ENCODE data around the gene TMED5. TPM values are rescaled to one million over a fixed set of nuclear protein-coding genes. Genes with fewer than 3 reads are reported as not detected.
"Not testable (repeated sequence)": the region's sequence is repeated elsewhere in the genome, so short reads cannot be mapped to it uniquely, and the experiment has no call there.

Gene TMED5
- total RNA-seq, 1 donor from 2014 or later, result 57.0 TPM

DNA sequence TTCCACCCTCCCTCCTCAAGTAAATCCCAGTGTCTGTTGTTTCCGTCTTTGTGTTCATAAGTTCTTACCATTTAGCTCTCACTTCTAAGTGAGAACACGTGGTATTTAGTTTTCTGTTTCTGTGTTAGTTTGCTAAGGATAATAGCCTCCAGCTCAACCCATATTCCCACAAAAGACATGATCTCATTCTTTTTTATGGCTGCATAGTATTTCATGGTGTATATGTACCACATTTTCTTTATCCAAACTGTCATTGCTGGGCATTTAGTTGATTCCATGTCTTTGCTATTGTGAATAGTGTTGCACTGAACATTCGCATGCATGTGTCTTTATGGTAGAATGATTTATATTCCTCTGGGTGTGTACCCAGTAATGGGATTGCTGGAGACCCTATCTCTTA is 5.6 kb downstream of the TMED5 start:
- intact Hi-C loops (cut with micrococcal nuclease), result loop anchor here (10.0 kb wide), 1 partner anchor 150 kb away; no protein-coding TSS in a partner anchor

DNA sequence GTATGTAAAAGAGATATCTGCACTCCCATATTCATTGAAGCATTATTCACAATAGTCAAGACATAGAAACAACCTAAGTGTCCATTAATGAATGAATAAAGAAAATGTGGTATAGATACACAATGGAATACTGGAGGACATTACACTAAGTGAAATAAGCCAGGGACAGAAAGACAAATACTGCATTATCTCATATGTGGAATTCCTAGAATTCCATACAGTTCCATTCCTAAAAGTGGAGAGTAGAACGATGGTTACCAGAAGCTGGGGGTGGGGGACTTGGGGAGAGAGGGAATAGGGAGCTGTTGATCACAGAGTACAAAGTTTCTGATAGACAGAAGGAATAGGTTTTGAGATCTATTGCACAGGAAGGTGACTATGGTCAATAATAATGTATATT is 7.4 kb downstream of the TMED5 start:
- intact Hi-C loops (cut with micrococcal nuclease), result loop anchor here (10.0 kb wide), 1 partner anchor 148 kb away; no protein-coding TSS in a partner anchor

DNA sequence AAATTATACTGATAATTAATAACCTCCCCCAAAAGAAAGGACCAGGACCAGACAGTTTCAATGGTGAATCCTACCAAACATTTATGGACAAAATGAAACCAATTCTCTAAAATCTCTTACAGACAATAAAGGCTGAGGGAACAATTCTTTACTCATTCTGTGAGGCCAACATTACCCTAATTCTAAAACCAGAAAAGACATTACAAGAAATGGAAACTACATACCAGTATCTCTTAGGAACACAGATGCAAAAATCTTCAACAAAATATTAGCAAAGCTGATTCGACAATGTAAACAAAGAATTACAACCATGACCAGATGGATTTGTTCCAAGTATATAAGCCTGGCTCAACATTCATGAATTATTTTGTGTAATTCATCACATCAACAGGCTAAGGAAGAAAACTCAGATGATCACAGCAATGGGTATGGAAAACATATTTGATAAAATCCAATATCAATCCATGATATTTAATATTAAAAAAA is 8.6 kb downstream of the TMED5 start:
- intact Hi-C loops (cut with micrococcal nuclease), result loop anchor here (1.0 to 10.0 kb wide), 2 partner anchors 9 to 147 kb away; partner anchors contain the start of genes CCDC18 and TMED5

DNA sequence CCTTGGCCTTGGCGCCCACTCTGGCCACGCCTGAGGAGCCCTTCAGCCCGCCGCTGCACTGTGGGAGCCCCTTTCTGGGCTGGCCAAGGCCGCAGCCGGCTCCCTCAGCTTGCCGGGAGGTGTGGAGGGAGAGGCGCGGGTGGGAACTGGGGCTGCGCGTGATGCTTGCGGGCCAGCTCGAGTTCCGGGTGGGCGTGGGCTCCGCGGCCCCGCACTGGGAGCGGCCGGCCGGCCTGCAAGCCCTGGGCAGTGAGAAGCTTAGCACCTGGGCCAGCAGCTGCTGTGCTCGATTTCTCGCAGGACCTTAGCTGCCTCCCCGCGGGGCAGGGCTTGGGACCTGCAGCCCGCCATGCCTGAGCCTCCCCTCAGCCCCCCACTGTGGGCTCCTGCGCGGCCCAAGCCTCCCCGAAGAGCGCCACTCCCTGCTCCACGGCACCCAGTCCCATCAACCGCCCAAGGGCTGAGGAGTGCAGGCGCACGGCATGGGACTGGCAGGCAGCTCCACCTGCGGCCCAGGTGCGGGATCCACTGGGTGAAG is 10.0 kb downstream of the TMED5 start:
- intact Hi-C loops (cut with micrococcal nuclease), result loop anchor here (10.0 kb wide), 1 partner anchor 145 kb away; no protein-coding TSS in a partner anchor

DNA sequence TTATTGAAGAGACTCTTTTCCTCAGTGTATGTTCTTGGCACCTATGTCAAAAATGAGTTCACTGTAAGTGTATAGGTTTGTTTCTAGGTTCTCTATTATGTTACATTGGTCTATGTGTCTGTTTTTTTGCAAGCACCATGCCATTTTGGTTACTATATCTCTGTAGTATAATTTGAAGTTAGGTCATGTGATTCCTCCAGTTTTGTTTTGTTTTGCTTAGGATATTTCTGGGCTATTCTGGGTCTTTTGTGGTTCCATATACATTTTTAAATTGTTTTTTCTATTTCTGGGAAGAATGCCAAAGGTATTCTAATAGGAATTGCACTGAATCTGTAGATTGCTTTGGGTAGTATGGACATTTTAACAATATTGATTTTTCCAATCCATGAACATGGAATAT is 13.2 kb downstream of the TMED5 start:
- intact Hi-C loops (cut with micrococcal nuclease), result no loop called here

DNA sequence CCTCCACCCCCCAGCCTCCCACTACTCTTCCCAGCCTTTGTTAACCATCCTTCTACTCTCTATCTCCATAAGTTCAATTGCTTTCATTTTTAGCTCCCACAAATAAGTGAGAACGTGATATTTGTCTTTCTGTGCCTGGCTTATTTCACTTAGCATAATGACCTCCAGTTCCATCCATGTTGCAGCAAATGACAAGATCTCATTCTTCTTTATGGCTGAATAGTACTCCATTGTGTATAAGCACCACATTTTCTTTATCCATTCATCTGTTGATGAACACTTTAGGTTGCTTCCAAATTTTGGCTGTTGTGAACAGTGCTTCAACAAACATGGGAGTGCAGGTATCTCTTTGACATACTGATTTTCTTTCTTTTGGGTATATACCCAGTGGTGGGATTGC is 14.3 kb downstream of the TMED5 start:
- intact Hi-C loops (cut with micrococcal nuclease), result not testable (repeated sequence)

DNA sequence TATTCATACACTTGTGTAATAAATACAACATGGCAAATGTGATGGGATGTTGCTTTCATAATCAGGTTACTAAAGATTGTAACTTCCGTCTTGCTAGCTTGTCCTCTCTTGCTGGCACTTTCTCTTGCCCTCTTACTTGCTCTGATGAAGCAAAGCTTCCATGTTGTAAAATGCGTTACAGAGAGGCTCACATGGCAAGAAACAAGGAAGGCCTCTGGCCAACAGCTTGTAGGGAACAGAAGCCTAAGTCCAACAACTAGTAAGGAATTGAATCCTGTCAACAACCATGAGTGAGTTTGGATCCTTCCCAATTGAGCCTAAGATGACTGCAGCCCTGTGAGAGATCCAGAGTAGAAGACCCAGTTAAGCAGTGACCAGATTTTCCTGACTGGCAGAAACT is 15.4 kb downstream of the TMED5 start:
- intact Hi-C loops (cut with micrococcal nuclease), result no loop called here

DNA sequence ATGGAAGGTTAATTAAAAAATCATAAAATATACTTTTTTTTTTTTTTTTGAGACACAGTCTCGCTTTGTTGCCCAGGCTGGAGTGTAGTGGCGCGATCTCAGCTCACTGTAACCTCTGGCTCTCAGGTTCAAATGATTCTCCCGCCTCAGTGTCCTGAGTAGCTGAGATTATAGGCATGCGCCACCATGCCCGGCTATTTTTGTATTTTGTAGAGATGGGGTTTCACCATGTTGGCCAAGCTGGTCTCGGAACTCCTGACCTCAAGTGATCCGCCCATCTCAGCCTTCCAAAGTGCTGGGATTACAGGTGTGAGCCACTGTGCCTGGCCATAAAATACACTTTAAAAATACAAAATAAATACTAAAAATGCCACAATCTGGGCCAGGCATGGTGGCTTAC is 16.9 kb downstream of the TMED5 start:
- intact Hi-C loops (cut with micrococcal nuclease), result not testable (repeated sequence)

DNA sequence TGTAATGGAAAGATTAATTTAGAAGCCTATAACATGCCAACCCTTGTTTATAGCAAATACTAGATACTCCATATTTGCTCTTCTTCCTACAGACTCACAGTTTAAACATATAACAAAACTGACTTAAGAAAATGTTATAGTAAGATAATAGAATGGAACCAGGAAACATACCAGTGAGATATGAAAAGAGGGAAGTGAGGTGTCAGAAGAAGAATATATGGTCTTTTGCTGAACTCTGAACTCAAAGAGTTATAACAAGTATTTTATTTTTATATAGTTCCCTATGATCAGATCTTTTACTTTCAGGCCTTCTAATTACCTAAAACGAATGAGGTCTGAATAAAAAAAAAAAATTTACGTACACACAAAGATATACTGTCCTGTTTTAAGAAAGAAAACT is 20.9 kb downstream of the TMED5 start:
- intact Hi-C loops (cut with micrococcal nuclease), result no loop called here

DNA sequence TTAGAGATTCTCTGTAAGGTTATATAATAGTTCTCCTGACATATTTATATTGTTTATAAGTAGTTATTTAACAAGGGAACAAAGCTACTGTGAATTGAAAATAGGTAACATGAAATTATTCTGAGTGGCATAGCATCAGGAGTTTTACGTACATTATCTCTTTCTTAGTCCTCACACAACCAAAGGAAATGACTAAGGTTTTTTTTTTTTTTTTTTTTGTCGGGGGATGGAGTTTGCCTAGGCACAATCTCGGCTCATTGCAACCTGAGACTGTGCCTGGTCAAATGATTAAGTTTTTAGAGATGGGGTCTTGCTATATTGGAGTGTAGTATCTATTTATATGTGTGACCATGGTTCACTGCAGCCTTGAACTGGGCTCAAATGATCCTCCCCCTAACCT is 24.9 kb downstream of the TMED5 start:
- intact Hi-C loops (cut with micrococcal nuclease), result no loop called here

DNA sequence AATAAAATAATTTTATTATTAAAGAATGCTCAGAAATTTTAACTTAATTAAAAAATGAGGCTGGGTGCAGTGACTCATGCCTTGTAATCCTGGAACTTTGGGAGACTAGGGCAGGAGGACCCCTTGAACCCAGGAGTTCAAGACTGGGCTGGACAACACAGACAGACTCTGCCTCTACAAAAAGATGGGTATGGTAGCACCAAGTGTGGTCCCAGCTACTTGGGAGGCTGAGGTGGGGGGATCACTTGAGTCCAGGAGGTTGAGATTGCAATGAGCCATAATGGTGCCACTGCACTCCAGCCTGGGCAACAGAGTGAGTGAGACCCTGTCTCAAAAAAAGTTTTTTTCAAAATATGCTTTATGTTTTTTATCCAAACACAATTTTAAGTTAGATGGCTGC is 25.3 kb downstream of the TMED5 start:
- intact Hi-C loops (cut with micrococcal nuclease), result no loop called here

DNA sequence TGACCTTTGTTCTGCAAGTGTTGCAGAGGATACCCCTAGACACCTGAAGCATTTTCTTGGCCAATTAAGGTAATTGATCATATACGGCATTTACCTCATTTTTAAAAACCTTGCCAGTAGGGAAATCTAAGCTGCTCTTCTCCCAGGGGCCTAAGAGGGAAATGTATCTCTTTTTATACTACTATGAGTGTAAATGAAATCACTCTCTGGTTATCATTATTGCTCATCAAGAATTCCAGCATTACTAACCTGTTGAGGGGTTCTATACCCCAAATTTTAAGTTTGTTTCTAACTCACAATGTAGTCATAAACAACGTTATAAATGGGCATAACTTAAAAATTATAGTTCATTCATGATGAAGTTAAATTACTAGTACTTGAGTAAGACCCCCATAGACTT is 27.4 kb downstream of the TMED5 start:
- intact Hi-C loops (cut with micrococcal nuclease), result no loop called here

DNA sequence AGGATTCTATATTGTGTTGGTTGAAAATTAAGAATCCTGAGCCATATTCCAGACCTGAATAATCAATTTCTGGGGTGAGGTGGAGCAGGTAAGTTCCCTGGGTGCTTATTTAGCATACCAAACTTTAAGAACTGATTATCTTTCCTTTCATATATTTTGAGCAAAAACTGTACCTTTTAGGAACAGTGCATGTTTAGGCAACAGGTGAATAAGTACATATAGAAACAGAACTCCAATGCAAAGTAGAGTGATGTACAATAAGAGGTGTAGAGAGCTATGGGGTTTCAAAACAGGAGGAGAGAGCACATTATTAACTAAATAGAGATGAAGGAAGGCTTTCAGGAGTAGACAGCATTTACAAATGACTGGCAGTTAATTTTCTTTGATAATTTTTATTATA is 28.7 kb downstream of the TMED5 start:
- intact Hi-C loops (cut with micrococcal nuclease), result no loop called here

DNA sequence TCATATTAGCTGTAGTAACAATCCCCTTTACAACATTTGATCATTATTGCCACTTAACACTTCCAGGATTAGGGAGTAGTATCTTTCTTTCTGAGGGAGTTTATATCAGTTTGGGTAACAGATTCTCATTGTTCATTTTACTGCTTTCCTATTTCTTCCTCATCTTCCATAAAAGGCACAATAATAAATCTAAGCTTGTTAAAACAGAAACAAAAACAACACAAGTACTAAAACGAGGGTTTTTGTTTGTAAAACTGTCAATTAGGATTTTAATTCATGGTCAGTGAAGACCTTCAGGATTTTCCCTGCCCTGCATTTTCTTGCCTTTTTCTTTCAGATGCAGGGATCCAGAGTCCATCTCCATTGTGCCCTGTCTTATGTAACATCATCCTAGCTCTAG is 29.5 kb downstream of the TMED5 start:
- intact Hi-C loops (cut with micrococcal nuclease), result no loop called here

DNA sequence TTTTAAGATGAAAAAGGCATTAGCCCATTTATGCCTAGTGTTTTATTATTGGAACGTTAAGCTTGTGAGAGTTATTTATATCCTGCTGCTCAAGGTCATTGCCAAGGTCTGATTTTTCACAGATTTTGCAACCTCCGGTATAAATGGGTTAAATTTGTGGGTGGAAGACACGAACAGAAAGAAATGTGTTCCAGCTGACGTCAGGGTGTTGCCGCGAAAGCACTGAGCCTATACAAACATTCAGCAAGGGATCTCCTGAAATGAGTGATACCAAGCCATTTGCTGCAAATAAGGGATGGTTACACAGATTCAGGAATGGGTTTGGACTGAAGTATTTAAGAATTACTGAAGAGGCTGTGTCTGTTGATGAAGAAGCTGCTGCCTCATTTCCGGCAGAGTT is 32.2 kb downstream of the TMED5 start:
- intact Hi-C loops (cut with micrococcal nuclease), result no loop called here

DNA sequence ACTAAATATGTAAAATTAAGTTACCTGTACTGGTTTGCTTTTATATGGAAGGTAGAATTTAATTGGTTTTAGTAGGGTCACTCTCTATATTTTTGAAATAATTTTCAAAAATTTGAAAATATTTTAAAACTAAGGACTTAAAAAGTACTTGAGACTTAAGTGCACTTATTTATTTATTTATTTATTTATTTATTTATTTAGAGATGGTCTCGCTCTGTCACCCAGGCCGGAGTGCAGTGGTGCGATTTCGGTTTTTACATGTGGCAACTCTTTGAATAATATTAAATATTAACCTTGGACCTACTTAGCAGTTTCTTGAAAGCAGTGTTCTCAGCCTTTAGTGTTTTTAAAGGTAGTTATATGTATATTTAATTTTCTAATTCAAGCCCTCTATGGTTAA is 36.4 kb downstream of the TMED5 start:
- intact Hi-C loops (cut with micrococcal nuclease), result loop anchor here (5.0 kb wide), 1 partner anchor 39 kb away; the partner anchor contains the start of genes CCDC18 and TMED5

DNA sequence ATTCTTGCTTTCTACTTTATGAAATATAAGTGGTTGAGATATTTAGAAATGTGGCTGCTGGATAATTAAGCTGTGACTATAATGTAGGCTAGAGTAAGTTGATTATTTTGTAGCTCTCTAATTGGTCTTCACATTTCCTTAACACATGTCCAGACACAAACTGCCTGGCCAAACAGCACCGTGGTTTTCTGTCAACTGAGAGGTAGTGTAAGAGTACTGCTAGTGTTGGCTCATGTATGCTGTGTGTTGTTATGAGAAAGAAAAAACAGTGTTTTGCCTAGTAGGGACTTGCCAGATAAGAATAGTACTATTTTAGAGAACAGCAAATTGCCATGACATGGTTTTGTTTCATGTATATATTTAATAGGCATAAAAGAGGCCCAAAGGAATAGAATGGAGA is 37.1 kb downstream of the TMED5 start:
- intact Hi-C loops (cut with micrococcal nuclease), result loop anchor here (5.0 kb wide), 1 partner anchor 39 kb away; the partner anchor contains the start of genes CCDC18 and TMED5

DNA sequence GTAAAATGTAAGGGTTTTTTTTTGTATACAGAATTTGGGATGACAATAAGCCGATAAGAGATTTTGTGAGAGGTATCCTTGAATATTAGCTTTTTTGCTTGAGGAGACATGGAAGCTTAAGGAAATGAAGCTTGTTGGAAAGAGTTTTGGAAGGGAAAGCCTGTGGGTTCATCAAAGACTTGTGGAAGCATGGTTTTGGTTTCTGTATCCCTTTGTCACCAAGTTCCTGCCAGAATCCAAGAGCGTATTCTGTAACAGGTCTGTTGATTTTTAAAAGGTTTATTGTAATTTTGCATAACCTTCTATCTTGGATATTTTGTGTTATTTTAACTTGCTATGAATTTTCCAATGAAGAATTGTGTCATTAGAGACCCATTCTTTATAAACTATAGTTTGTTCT is 38.1 kb downstream of the TMED5 start:
- intact Hi-C loops (cut with micrococcal nuclease), result loop anchor here (5.0 kb wide), 1 partner anchor 40 kb away; the partner anchor contains the start of genes CCDC18 and TMED5

DNA sequence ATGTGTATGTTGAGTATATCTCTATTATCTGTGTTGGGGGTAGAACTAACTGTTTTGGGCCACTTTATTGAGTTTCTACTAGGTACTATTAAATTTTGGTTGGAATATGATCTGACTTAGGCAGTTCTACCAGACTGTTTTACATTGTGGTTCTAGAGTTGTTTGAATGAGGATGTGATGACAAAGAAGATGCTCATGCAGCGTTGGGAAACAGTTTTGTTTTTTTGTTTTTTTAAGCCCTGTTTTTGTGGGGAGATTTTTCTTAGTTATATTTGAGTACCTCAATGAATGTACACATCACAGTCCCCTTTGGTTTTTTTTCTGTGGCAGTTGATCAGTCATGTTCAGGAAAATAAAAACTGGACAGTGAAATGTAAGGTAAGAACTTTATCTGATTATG is 40.1 kb downstream of the TMED5 start:
- intact Hi-C loops (cut with micrococcal nuclease), result loop anchor here (5.0 kb wide), 1 partner anchor 42 kb away; the partner anchor contains the start of genes CCDC18 and TMED5

DNA sequence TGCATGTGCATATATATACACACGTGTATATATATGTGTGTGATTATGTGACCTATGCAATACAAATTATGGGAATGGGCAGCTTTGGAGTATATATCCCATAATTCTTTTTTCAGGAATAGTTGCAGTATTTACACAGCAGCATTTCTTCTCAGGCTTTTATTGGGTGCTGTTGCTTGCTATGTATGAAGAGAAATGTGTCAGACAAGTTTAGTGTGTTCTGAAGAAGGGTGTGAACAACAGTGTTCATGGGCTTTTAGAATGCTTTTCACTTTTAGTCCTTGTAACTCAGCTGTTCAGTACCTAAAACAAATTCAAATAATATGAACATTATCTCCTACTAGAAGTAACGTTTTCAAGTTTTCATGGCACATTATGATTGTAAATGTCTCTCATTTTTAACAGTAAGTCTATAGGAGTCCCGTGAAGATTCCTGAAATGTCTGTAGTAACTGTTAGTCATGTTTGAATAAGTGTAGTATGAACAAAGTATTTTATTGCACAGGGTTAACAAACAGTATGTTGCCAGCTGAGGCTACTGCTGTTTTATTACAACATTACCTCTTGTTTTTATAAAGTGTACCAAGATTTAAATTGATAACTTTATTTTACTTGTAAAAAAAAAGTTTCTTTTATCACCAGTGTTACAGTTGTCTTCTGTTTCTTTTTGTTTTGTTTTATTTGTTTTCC is 42.5 kb downstream of the TMED5 start:
- intact Hi-C loops (cut with micrococcal nuclease), result no loop called here

DNA sequence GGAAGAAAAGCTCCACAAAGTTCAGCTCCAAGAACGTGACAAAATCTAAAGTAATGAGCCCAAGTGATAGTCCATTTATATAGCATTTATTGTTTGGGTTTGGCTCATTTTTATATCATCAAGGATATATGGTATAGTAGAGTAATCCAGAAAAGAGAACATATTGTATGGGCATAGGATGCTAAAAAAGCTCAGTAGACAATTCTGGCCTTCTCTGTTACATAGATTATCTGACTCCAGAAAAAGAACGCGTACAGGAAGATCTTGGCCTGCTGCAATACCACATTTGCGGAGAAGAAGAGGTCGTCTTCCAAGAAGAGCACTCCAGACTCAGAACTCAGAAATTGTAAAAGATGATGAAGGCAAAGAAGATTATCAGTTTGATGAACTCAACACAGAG is 43.8 kb downstream of the TMED5 start:
- intact Hi-C loops (cut with micrococcal nuclease), result no loop called here

DNA sequence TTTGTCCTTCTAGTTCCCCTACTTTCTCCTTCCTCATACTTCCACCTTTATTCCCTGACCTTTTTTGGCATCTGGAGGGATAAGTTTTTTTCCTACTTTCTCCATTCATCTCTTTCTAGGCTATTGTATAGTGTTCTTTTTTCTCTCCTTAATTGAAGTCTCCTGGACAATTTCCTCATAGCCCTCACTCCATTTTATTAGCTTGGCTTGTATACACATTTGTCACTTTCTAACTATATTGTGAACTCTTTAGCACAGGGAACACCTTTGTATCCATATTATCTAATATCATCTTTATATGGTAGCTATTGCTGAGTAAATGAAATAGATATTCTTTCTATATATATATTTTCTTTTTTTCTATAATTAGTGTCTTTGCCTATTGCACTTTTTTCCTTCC is 47.6 kb downstream of the TMED5 start:
- intact Hi-C loops (cut with micrococcal nuclease), result no loop called here
